Stimulated activated naive CD8-positive, alpha-beta T cell treated with anti-CD3 and anti-CD28 coated beads, Interleukin-15, Interleukin-2, amounts not matched to agents 100 U/mL and 50 U/mL, for 24 hours (primary cell): ENCODE measurements around the gene PLD1.

Experiments
- ATAC-seq: fragments of 150-1000 bp; cut with Tn5 transposase; one replicate; pipeline ENCODE4 v1.10.0; 2021
- DNase-seq: peaks from one replicate; pipeline ENCODE4 v3.0.0; 2021

PLD1 gene

GRCh38 chr3:171745577-171746319, 64.5 kb downstream of the PLD1 start:
- no peak for DNase-seq
- no peak for ATAC-seq

GRCh38 chr3:171744158-171744741, 66.0 kb downstream of the PLD1 start:
- DNase-seq (no peak), ATAC-seq (no peak)

- DNase-seq (no peak), ATAC-seq (no peak)
These were observed 66.7 kb downstream of the PLD1 start for GRCh38 chr3:171743327-171744157.

GRCh38 chr3:171741377-171741776, 68.9 kb downstream of the PLD1 start:
- no peak for DNase-seq
- ATAC-seq, result no peak

- DNase-seq, result no peak
These were observed 73.7 kb downstream of the PLD1 start for GRCh38 chr3:171736556-171736955.

GRCh38 chr3:171733561-171733960, 76.7 kb downstream of the PLD1 start:
- no peak for DNase-seq
- no peak for ATAC-seq

More at GRCh38 chr3:171736556-171736955, 73.7 kb downstream of the PLD1 start:
- ATAC-seq, result no peak

GRCh38 chr3:171732756-171733155, 77.5 kb downstream of the PLD1 start:
- no peak for DNase-seq
- ATAC-seq, result no peak

- DNase-seq (no peak), ATAC-seq (no peak)
These were observed 78.6 kb downstream of the PLD1 start for GRCh38 chr3:171731691-171732090.

GRCh38 chr3:171729452-171730334, 80.6 kb downstream of the PLD1 start:
- ATAC-seq, result no peak
- DNase-seq, result no peak

GRCh38 chr3:171727288-171727687, 83.0 kb downstream of the PLD1 start:
- DNase-seq (no peak), ATAC-seq (no peak)

- DNase-seq (no peak), ATAC-seq (no peak)
These were observed 91.6 kb downstream of the PLD1 start for GRCh38 chr3:171718493-171719185.

- DNase-seq (no peak), ATAC-seq (no peak)
These were observed 95.1 kb downstream of the PLD1 start for GRCh38 chr3:171715155-171715554.

- no peak for DNase-seq
- no peak for ATAC-seq
These were observed 97.9 kb downstream of the PLD1 start for GRCh38 chr3:171712171-171712938.

- ATAC-seq, result no peak
- no peak for DNase-seq
These were observed 98.7 kb downstream of the PLD1 start for GRCh38 chr3:171711461-171712170.

GRCh38 chr3:171710359-171710758, 99.9 kb downstream of the PLD1 start:
- DNase-seq (no peak), ATAC-seq (no peak)

GRCh38 chr3:171704814-171705213, 105.5 kb downstream of the PLD1 start:
- DNase-seq (no peak), ATAC-seq (no peak)

- DNase-seq (peak; percentile 7), ATAC-seq (no peak)
These were observed 106.3 kb downstream of the PLD1 start for GRCh38 chr3:171704002-171704401.

GRCh38 chr3:171703144-171703543, 107.1 kb downstream of the PLD1 start:
- no peak for DNase-seq
- ATAC-seq, result no peak

GRCh38 chr3:171700653-171701052, 109.6 kb downstream of the PLD1 start:
- no peak for DNase-seq

GRCh38 chr3:171700157-171700556, 110.1 kb downstream of the PLD1 start:
- no peak for ATAC-seq
- DNase-seq, result no peak

More at GRCh38 chr3:171700653-171701052, 109.6 kb downstream of the PLD1 start:
- no peak for ATAC-seq
